GM12865 (cell line): Measurements from ENCODE around the gene PTPA.

ENCODE experiments used
- DNase-seq: peaks from one replicate; pipeline ENCODE4 v3.0.0; 2010; ENCODE audit warnings: low read depth
- H3K4me3 ChIP-seq: 2 replicates; pipeline ENCODE4 v1.5.1; 2011; ENCODE audit warnings: mild to moderate bottlenecking, low read depth, low read length, control low read depth
- CTCF ChIP-seq: IDR thresholded peaks from 2 replicates; pipeline ENCODE4 v1.5.1; 2011; ENCODE audit warnings: low read length, control low read depth, low read depth, inconsistent platforms; ENCODE audit not compliant: insufficient read depth; ENCODE audit errors: missing control alignments

Gene PTPA

GRCh38 chr9:129102791-129103594, 8.2 kb upstream of the PTPA start:
- DNase-seq, result peak; percentile 57
- H3K4me3 ChIP-seq, result no peak overlapping the region

GRCh38 chr9:129103595-129103965, 7.6 kb upstream of the PTPA start:
- TF ChIP-seq CTCF, result no peak
- H3K4me3 ChIP-seq, result no peak overlapping the region
- no peak for DNase-seq

More at GRCh38 chr9:129102791-129103594, 8.2 kb upstream of the PTPA start:
- TF ChIP-seq CTCF, result peak; percentile 65

- H3K4me3 ChIP-seq, result no peak overlapping the region
- TF ChIP-seq CTCF, result no peak
- no peak for DNase-seq
Measured at GRCh38 chr9:129104051-129104450, 7.2 kb upstream of the PTPA start.

GRCh38 chr9:129105857-129106694, 5.1 kb upstream of the PTPA start:
- H3K4me3 ChIP-seq, result no peak overlapping the region
- no peak for TF ChIP-seq CTCF
- DNase-seq, result no peak

GRCh38 chr9:129107651-129108050, 3.6 kb upstream of the PTPA start:
- DNase-seq, result no peak
- no peak overlapping the region for H3K4me3 ChIP-seq
- TF ChIP-seq CTCF, result no peak

- no peak for DNase-seq
- H3K4me3 ChIP-seq, result no peak overlapping the region
- TF ChIP-seq CTCF, result no peak
Measured at GRCh38 chr9:129108083-129108804, 3.0 kb upstream of the PTPA start.
